HG02884 (cell line): ENCODE results near the gene EQTN.
A peak's percentile ranks its signal among the peaks of the same experiment; 100 is the strongest.

Experiments
- ATAC-seq: cut with Tn5 transposase; IDR thresholded peaks from one replicate; pipeline ENCODE4 v1.9.1; 2021; ENCODE audit warnings: mild to moderate bottlenecking, moderate library complexity; ENCODE audit not compliant: unreplicated experiment

Gene EQTN

DNA sequence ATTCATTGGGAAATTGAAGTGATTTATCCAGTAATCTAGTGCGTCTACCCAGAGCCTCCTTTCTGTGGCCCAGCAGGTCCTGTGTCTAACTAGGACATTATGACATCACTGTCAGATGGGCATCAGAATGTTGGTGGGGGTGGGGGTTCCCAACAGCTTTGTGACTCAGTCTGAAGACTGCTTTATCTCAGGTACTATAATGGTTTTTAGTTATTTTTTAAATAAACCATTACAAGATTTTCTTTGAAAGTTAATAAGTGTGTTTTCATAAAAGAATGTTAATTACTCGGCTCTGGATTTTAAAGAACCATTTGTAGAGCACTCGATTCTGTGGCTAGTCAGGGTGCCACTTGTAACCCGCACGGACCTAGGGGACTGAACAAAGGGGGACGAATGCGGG, at the start of gene EQTN:
EQTN (minus strand) TSS at position 101 of the 400 bp plus-strand sequence; CDS start at position 6, 95 bp downstream.
- no peak for ATAC-seq

GRCh38 chr9:27344776-27345175, 47.8 kb upstream of the EQTN start:
- no peak for ATAC-seq

GRCh38 chr9:27341545-27342294, 44.8 kb upstream of the EQTN start:
- ATAC-seq = no peak

GRCh38 chr9:27340961-27341511, 44.1 kb upstream of the EQTN start:
- ATAC-seq = no peak

- ATAC-seq = no peak
Observed at GRCh38 chr9:27340285-27340674, 43.3 kb upstream of the EQTN start.

GRCh38 chr9:27339661-27340284, 42.8 kb upstream of the EQTN start:
- no peak for ATAC-seq

DNA sequence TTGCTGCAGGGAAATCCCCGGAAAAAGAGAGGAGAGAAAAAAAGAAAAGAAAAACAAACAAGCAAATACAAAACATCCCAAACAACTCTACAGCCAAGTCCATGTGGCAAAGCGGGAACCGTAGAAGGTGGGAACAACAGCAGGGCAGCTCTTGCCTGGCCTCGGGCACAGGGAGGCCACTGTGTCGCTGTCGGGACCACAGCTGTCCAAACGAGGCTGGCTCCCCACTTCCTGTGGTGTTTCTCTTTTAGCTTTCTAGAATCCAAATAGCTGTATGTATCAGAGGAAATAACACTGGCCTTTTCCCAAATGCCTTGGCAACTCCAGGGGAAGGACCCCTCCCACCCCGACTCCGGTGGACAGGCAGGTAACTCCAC, 41.6 kb upstream of the EQTN start:
- no peak for ATAC-seq

- ATAC-seq = no peak
Observed at GRCh38 chr9:27337833-27338526, 41.0 kb upstream of the EQTN start.

DNA sequence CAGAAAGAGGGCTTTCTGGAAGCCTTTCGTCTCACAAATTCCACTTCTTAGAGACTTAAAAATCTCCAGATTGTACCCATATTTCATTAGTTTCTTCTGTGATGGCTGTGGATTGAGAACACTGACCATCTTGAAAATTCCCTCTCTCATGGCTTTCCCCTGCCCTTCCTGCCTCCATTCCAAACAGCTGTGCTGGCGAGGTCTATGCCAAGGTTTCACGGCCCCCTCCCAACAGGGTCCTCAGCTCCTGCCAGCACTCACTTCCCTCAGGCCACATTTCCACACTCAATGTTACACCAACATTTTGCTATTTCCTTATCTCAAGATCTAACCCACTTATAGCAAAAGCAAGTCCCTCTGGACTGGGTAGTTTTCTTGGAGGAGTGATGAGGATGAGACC, 40.3 kb upstream of the EQTN start:
- ATAC-seq = no peak

GRCh38 chr9:27336829-27337228, 39.9 kb upstream of the EQTN start:
- ATAC-seq = no peak

GRCh38 chr9:27336126-27336525, 39.2 kb upstream of the EQTN start:
- no peak for ATAC-seq

- ATAC-seq = no peak
Observed at GRCh38 chr9:27335075-27335474, 38.1 kb upstream of the EQTN start.

- peak; percentile 93 for ATAC-seq
Observed at GRCh38 chr9:27333241-27334052, 36.5 kb upstream of the EQTN start.

DNA sequence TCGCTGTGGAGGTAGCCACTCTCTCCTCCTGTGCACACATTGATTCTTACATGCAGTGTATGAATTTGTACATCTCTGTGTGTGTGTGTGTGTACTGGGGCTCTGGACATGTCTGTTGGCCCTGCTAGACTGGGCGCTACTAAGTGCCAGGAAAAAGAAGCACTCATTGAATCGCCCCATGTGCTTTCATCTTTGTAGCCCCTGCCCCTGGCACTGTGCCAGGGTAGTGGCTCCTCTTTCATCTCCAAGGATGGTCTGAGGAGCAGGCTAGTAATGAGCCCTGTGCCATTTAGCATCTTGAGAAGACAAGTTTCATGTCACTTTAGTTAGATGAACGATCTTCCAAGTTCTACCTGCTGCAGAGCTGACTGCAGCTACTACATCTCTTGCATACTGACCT, 34.4 kb upstream of the EQTN start:
- ATAC-seq = no peak

DNA sequence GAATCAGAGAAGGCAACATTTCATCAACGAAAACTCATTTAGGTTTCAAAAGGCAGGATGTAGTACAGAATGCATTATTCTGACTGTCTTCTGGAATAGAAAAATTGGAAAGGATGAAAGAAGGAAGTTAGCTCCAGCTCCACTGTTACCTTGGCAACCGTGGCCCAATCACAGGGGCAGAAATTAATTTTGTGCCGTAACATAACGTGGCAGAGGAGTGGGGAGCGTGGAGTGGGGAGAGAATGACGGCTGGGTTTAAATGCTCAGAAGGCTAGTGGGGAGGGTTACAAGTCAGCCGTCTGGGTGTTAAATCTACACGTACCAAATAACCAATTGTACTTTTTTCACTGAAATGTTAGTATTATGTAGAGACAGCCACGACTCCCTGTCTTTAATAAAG, 32.3 kb upstream of the EQTN start:
- no peak for ATAC-seq

- no peak for ATAC-seq
Observed at GRCh38 chr9:27328483-27328882, 31.5 kb upstream of the EQTN start.

- no peak for ATAC-seq
Observed at GRCh38 chr9:27311184-27311583, 14.2 kb upstream of the EQTN start.

DNA sequence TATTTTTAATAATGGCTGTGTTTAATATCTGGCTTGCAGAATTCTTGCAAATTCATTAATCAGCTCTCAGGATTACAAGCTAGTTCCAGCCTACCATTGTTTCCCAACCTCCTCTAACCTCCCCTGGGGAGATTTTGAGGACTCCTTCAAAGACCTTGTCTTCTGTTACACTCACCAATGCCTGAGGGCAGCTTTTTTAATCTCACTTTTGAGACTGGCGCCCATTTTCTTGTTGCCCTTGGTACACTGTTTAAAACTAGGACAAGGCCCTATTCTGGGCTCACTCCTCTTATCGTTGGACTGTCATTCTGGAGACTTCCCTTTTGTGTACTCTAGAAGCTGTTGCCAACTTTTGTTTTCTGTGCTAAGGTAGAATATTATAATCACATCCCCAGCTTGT, 13.6 kb upstream of the EQTN start:
- no peak for ATAC-seq

- ATAC-seq = no peak
Observed at GRCh38 chr9:27308691-27309390, 11.9 kb upstream of the EQTN start.

- ATAC-seq = no peak
Observed at GRCh38 chr9:27304521-27304920, 7.6 kb upstream of the EQTN start.
